Central memory CD8-positive, alpha-beta T cell (primary cell): ENCODE results near the gene PDCD7.
"Not testable (repeated sequence)": the region's sequence is repeated elsewhere in the genome, so short reads cannot be mapped to it uniquely, and the experiment has no call there.

Experiments
- ATAC-seq: fragments of 150-1000 bp; cut with Tn5 transposase; replicated peaks from 2 replicates; pipeline ENCODE4 v1.10.0; 2022; ENCODE audit warnings: mild to moderate bottlenecking, moderate FRiP score, moderate number of reproducible peaks; ENCODE audit not compliant: poor library complexity, severe bottlenecking; ENCODE audit errors: extremely low read depth
- DNase-seq, 2 donors: peaks; one replicate each; pipeline ENCODE4 v3.0.0; 2021; ENCODE audit warnings: low spot score in 2 of 2
- H3K27ac Mint-ChIP-seq: one replicate; pipeline ENCODE4 v1.8.0; 2022; ENCODE audit warnings: low read depth, mild to moderate bottlenecking, moderate library complexity, mixed read lengths
- H3K27me3 Mint-ChIP-seq: one replicate; pipeline ENCODE4 v1.8.0; 2022; ENCODE audit warnings: mixed read lengths
- H3K36me3 Mint-ChIP-seq: one replicate; pipeline ENCODE4 v1.8.0; 2022; ENCODE audit warnings: mild to moderate bottlenecking, moderate library complexity, mixed read lengths; ENCODE audit not compliant: insufficient read depth
- H3K4me1 Mint-ChIP-seq: one replicate; pipeline ENCODE4 v1.8.0; 2022; ENCODE audit warnings: mixed read lengths
- H3K4me3 Mint-ChIP-seq: one replicate; pipeline ENCODE4 v1.8.0; 2022; ENCODE audit warnings: mild to moderate bottlenecking, moderate library complexity, mixed read lengths
- H3K9me3 Mint-ChIP-seq: one replicate; pipeline ENCODE4 v1.8.0; 2022; ENCODE audit warnings: mixed read lengths

Gene PDCD7

GRCh38 chr15:65095011-65095746 lies 38.4 kb downstream of the PDCD7 start:
- no peak for DNase-seq
- no peaks in the 10 kb centered on the region for H3K9me3 Mint-ChIP-seq
- peaks cover 18% of the 10 kb centered on the region for H3K36me3 Mint-ChIP-seq
- H3K27me3 Mint-ChIP-seq = no peaks in the 10 kb centered on the region
- no peak for ATAC-seq
- no peak overlapping the region for H3K27ac Mint-ChIP-seq
- H3K4me3 Mint-ChIP-seq = no peak overlapping the region
- no peaks in the 10 kb centered on the region for H3K4me1 Mint-ChIP-seq

- H3K4me3 Mint-ChIP-seq = no peak overlapping the region
- no peaks in the 10 kb centered on the region for H3K4me1 Mint-ChIP-seq
- peaks cover 16% of the 10 kb centered on the region for H3K36me3 Mint-ChIP-seq
- H3K9me3 Mint-ChIP-seq = no peaks in the 10 kb centered on the region
- DNase-seq (no peak), ATAC-seq (no peak)
- H3K27ac Mint-ChIP-seq = no peak overlapping the region
- H3K27me3 Mint-ChIP-seq = no peaks in the 10 kb centered on the region
These were observed 39.2 kb downstream of the PDCD7 start for GRCh38 chr15:65094294-65094995.

DNA sequence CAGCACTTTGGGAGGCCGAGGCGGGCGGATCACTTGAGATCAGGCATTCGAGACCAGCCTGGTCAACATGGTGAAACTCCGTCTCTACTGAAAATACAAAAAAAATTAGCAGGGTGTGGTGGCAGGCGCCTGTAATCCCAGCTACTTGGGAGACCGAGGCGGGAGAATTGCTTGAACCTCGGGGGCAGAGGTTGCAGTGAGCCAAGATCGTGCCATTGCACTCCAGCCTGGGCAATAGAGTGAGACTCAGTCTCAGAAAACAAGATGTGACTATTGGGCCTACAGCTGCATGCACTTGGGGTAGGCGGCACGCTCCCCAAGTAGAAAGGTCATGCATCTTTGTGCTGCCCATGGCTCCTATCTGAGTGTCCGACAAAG lies 39.8 kb downstream of the PDCD7 start:
- not testable (repeated sequence) for DNase-seq, H3K9me3 Mint-ChIP-seq, H3K27ac Mint-ChIP-seq, H3K4me1 Mint-ChIP-seq, ATAC-seq, H3K27me3 Mint-ChIP-seq, H3K4me3 Mint-ChIP-seq
- H3K36me3 Mint-ChIP-seq = peaks cover 11% of the 10 kb centered on the region

DNA sequence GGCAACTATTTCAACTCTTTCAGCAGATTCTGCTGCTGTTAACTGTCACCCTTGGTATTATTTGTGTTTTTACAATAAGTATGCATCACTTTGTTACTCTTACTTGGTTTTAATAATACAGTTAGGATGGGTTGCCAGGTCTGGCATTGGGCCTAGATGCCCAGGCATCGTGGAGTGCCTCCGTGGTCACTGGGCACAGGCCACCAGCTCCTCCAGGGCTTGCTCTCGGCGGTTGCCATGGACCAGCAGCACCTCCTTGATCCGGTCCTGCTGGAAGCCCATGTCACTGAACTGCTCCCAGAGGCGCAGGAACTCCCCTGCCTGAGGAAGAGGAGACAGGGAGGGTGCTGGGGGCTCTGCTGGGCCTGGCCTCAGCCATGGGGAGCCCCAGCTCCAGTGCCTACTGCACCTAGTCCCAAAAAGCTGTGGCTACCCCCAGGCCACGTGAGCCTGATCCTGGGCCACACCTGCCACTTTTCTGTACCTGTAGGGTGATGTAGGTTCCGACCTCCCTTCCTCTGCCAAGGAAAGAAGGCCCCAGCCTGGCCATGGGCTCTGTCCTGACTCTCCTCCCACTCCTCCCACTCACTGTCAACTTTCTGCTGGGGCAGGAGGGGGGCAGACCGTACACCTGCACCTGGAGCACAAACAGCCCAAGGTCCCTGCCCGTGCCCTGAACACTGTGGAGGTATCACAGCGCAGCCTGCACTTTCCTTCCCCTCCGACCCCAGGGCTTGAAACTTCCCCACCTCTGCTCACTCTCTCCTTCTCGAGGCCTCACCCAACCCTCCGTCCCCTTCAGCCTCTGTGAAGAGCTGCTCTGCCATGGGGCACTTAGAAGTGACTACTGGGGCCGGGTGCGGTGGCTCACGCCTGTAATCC lies 40.5 kb downstream of the PDCD7 start:
- no peak overlapping the region for H3K27ac Mint-ChIP-seq
- ATAC-seq (no peak), DNase-seq (no peak)
- H3K27me3 Mint-ChIP-seq = no peaks in the 10 kb centered on the region
- H3K4me3 Mint-ChIP-seq = no peak overlapping the region
- H3K36me3 Mint-ChIP-seq = peaks cover 6% of the 10 kb centered on the region
- no peaks in the 10 kb centered on the region for H3K4me1 Mint-ChIP-seq
- H3K9me3 Mint-ChIP-seq = no peaks in the 10 kb centered on the region

- Mint-ChIP-seq H3K27ac (no peak overlapping the region), H3K36me3 (peaks cover 2% of the 10 kb centered on the region), H3K27me3 (no peaks in the 10 kb centered on the region), H3K9me3 (no peaks in the 10 kb centered on the region), H3K4me1 (no peaks in the 10 kb centered on the region), H3K4me3 (no peak overlapping the region)
- no peak for ATAC-seq
- DNase-seq = no peak
These were observed 41.5 kb downstream of the PDCD7 start for GRCh38 chr15:65091946-65092770.

DNA sequence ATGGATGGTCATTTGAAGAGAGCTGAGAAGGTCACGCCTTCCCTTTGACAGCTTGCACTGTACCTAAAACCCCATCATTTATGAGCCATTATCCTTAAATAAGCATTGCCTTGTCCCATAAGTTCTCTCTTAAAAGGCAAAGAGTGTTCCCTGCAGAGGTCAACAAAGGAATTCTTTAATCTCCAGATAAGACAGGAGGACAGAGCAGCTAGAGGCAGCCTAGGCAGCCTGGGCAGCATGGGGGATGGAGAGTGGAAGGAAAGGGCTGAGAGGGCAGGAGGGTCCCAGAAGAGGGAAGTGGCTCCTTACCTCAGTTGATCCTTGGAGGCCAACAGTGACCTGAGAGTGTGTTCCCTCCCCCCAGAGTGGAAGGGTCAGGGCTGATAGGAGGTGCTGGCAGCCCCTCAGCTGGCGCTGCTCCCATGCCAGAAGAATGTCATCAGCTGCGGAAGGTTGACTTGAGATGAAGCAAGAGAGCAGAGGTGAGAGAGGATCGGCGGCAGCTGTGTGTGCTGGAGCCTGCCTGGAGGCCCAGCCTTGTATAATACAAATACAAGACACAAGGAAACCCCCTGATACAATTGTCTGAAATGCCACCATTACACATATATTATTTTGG lies 44.3 kb downstream of the PDCD7 start:
- no peak for DNase-seq
- Mint-ChIP-seq H3K27me3 (peaks cover 6% of the 10 kb centered on the region), H3K4me1 (no peaks in the 10 kb centered on the region), H3K36me3 (peaks cover under 1% of the 10 kb centered on the region), H3K9me3 (no peaks in the 10 kb centered on the region), H3K27ac (no peak overlapping the region), H3K4me3 (no peak overlapping the region)
- ATAC-seq = no peak

DNA sequence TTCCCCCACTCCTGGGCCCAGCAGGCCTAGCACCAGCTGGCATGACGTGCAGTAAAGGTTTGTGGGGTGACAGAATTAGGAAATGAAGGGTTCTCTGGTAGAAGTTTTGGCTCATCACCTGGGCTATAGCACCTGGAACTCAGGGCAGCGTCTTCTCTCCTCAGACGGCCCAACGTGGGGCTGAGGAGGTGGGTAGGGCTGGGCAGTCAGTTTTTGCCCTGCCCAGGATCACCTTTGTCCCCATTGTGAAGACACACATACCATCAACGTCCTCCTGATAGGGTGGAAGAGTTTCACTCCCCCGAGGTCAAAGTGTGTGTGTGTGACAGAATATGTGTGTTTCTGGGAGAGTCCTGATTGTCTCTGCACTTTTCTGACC lies 45.0 kb downstream of the PDCD7 start:
- DNase-seq = no peak
- Mint-ChIP-seq H3K36me3 (no peaks in the 10 kb centered on the region), H3K9me3 (no peaks in the 10 kb centered on the region), H3K27ac (no peak overlapping the region), H3K27me3 (peaks cover 13% of the 10 kb centered on the region), H3K4me3 (no peak overlapping the region), H3K4me1 (no peaks in the 10 kb centered on the region)
- no peak for ATAC-seq

DNA sequence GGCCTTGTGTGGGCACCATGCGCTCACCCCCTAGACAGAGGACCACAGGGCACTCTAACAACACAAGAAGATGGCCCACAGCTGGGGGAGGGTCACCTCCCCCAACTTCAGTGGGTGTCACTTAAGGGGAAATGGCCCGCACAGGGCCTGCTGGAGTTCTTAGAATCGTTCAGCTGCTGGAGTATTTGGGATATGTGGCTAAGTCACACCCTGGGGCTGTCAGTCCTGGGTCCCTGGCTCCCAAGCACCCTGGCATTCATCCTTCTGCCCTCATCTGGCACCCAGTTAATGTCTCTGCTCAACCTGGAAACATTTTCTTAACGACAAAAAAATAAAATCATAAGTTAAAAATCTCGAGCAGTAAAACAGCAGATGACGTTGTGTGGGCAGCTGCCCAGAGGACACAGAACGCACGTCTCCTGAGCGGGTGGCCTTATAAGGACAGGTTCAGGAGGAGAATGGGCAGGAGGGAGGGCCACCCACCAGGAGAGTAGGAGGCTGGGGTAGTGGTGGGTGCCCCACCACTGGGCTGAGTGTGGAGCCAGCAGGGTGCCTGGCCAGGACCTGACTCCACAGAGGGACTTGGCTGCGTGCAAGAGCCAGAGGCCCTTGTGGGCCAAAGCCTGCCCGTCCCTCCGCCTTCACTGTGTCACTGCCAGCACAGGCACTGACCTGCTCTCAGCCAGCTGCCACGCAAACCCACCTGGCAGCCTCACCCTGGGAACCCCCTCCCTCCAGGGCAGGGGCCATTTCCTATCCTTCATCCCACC lies 45.5 kb downstream of the PDCD7 start:
- Mint-ChIP-seq H3K36me3 (no peaks in the 10 kb centered on the region), H3K27me3 (peaks cover 19% of the 10 kb centered on the region), H3K4me3 (no peak overlapping the region), H3K4me1 (no peaks in the 10 kb centered on the region), H3K27ac (no peak overlapping the region), H3K9me3 (no peaks in the 10 kb centered on the region)
- ATAC-seq (no peak), DNase-seq (no peak)

GRCh38 chr15:65087411-65087810 lies 46.2 kb downstream of the PDCD7 start:
- Mint-ChIP-seq H3K4me3 (no peak overlapping the region), H3K4me1 (peaks cover 6% of the 10 kb centered on the region), H3K9me3 (no peaks in the 10 kb centered on the region), H3K27ac (no peak overlapping the region), H3K27me3 (peaks cover 25% of the 10 kb centered on the region), H3K36me3 (no peaks in the 10 kb centered on the region)
- ATAC-seq (no peak), DNase-seq (no peak)

DNA sequence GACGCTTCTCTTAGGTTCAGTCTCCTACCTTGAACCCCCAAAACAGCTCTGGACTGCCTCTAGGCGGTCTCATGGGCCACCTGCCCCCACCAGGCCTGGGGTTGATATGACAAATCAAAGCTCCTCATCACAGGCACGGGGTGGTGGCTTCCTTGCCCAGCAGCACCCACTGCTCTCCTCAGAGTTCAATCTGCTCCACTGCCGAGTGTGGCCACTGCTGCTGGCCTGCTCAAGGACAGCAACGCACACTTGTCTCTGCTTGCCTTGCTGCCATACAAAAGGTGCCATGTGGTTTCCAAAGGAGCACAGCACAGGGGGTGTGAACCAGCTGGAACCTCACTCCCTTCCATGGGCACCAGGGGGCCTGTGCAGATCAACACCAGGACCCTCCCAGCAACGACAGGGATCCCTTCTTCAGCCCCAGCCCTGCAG lies 46.9 kb downstream of the PDCD7 start:
- Mint-ChIP-seq H3K4me3 (no peak overlapping the region), H3K9me3 (no peaks in the 10 kb centered on the region), H3K27ac (no peak overlapping the region), H3K27me3 (peaks cover 32% of the 10 kb centered on the region), H3K4me1 (peaks cover 10% of the 10 kb centered on the region), H3K36me3 (no peaks in the 10 kb centered on the region)
- no peak for ATAC-seq
- DNase-seq = no peak

- H3K36me3 Mint-ChIP-seq = no peaks in the 10 kb centered on the region
- ATAC-seq = no peak
- peaks cover 10% of the 10 kb centered on the region for H3K4me1 Mint-ChIP-seq
These were observed 47.5 kb downstream of the PDCD7 start for GRCh38 chr15:65085990-65086679.

More at GRCh38 chr15:65085990-65086679, 47.5 kb downstream of the PDCD7 start:
- H3K4me3 Mint-ChIP-seq = no peak overlapping the region
- no peak for DNase-seq
- H3K9me3 Mint-ChIP-seq = no peaks in the 10 kb centered on the region
- H3K27ac Mint-ChIP-seq = no peak overlapping the region
- peaks cover 38% of the 10 kb centered on the region for H3K27me3 Mint-ChIP-seq
